Endothelial cell of umbilical vein (primary cell): ENCODE measurements around the gene SOX30. TPM values are rescaled to one million over a fixed set of nuclear protein-coding genes. Genes with fewer than 3 reads are reported as not detected.

Experiments
- BruUV-seq: library from RNA; stranded (reverse); fragments of 400-500 nt; replicated peaks from 2 replicates; lab custom pipeline; 2021; lab: Mats Ljungman, UMichigan
- CTCF ChIA-PET: fragments of 300-600, 350-600 bp; sonication (Branson Sonifier 250); formaldehyde crosslinking; loops from one replicate; lab custom pipeline; 2021; ENCODE audit warnings: antibody characterized with exemption, inconsistent platforms; lab: Charles Lee
- POLR2A ChIA-PET: fragments of 300-600, 350-600 bp; sonication (Branson Sonifier 250); formaldehyde crosslinking; loops from one replicate; lab custom pipeline; 2021; ENCODE audit warnings: antibody characterized with exemption, inconsistent platforms; lab: Charles Lee
- DNase-seq: peaks from one replicate; pipeline ENCODE4 v3.0.0-alpha.2; 2011; ENCODE audit warnings: low read depth, low spot score
- FAIRE-seq: peaks from 2 replicates; lab custom pipeline; 2011; peaks lifted over from hg19 to GRCh38; lab: Jason Lieb, UNC
- H2AFZ ChIP-seq: 2 replicates; pipeline ENCODE4 v1.6.0; 2012; ENCODE audit warnings: low read depth, low read length, control low read depth, inconsistent platforms
- H3K27ac ChIP-seq: 2 replicates; pipeline ENCODE4 v1.5.1; 2011; ENCODE audit warnings: low read depth, mild to moderate bottlenecking, control low read depth, low read length, moderate library complexity; ENCODE audit not compliant: insufficient read depth
- H3K27me3 ChIP-seq, 2 experiments: 2 replicates each; pipeline versions ENCODE4 v1.6.0 to v1.6.1; 2011; ENCODE audit warnings: low read length in 2 of 2, mixed read lengths in 1 of 2; ENCODE audit not compliant: control insufficient read depth in 2 of 2, insufficient read depth in 2 of 2
- H3K36me3 ChIP-seq, 2 experiments: 2 replicates in 1 of 2; 3 replicates in 1 of 2; pipeline ENCODE4 v1.5.1; 2011; ENCODE audit warnings: low read length in 2 of 2, mild to moderate bottlenecking in 1 of 2, moderate library complexity in 1 of 2; ENCODE audit not compliant: control insufficient read depth in 2 of 2, insufficient read depth in 2 of 2; ENCODE audit errors: extremely low read depth in 1 of 2
- H3K4me1 ChIP-seq: 3 replicates; pipeline ENCODE4 v1.5.1; 2011; ENCODE audit warnings: mild to moderate bottlenecking, low read length; ENCODE audit not compliant: control insufficient read depth, insufficient read depth; ENCODE audit errors: extremely low read depth
- H3K4me2 ChIP-seq: 2 replicates; pipeline ENCODE4 v1.6.1; 2011; ENCODE audit warnings: low read length, control low read depth, mixed read lengths; ENCODE audit not compliant: insufficient read depth
- H3K4me3 ChIP-seq, 3 experiments: fragments of 200-600 bp in 1 of 3; sonication (generic), shearing (Covaris generic) in 1 of 3; replicated peaks in 1 of 3; 2 replicates each; pipeline ENCODE4 v1.5.1; 2011 to 2016; ENCODE audit warnings: control low read depth in 3 of 3, low read length in 3 of 3, mild to moderate bottlenecking in 2 of 3, inconsistent platforms in 1 of 3, low read depth in 1 of 3, moderate library complexity in 1 of 3; ENCODE audit not compliant: insufficient read depth in 1 of 3
- H3K79me2 ChIP-seq: 2 replicates; pipeline ENCODE4 v1.6.0; 2012; ENCODE audit warnings: low read length, inconsistent platforms; ENCODE audit not compliant: control insufficient read depth, insufficient read depth
- H3K9ac ChIP-seq: replicated peaks from 2 replicates; pipeline ENCODE3; 2011; ENCODE audit warnings: low read length, control low read depth; ENCODE audit not compliant: insufficient read depth; ENCODE audit errors: extremely low read depth
- H3K9me1 ChIP-seq: replicated peaks from 3 replicates; pipeline ENCODE4 v1.6.0; 2011; ENCODE audit warnings: mild to moderate bottlenecking, low read length; ENCODE audit not compliant: control insufficient read depth, insufficient read depth; ENCODE audit errors: extremely low read depth
- H3K9me3 ChIP-seq: replicated peaks from 2 replicates; pipeline ENCODE4 v1.5.1; 2012; ENCODE audit warnings: low read length, inconsistent platforms; ENCODE audit not compliant: control insufficient read depth, insufficient read depth
- H4K20me1 ChIP-seq: replicated peaks from 2 replicates; pipeline ENCODE3; 2011; ENCODE audit warnings: mild to moderate bottlenecking, low read length; ENCODE audit not compliant: control insufficient read depth, insufficient read depth; ENCODE audit errors: extremely low read depth
- EZH2 ChIP-seq: IDR thresholded peaks from 2 replicates; pipeline ENCODE4 v1.6.1; 2012; ENCODE audit warnings: borderline replicate concordance, low read depth, mild to moderate bottlenecking, moderate library complexity, low read length, inconsistent platforms; ENCODE audit not compliant: severe bottlenecking
- FOS ChIP-seq: IDR thresholded peaks from 2 replicates; pipeline ENCODE4 v1.6.1; 2011; ENCODE audit warnings: mild to moderate bottlenecking, low read length, moderate library complexity, borderline replicate concordance; ENCODE audit not compliant: insufficient read depth
- GATA2 ChIP-seq: IDR thresholded peaks from 2 replicates; pipeline ENCODE4 v1.7.0; 2011; ENCODE audit warnings: low read depth, mild to moderate bottlenecking, moderate library complexity, mixed read lengths, low read length; ENCODE audit not compliant: insufficient read length, insufficient read depth
- JUN ChIP-seq: IDR thresholded peaks from 2 replicates; pipeline ENCODE4 v1.6.1; 2011; ENCODE audit warnings: borderline replicate concordance, low read depth; ENCODE audit not compliant: insufficient read length, insufficient read depth
- MYC ChIP-seq: IDR thresholded peaks from one replicate; pipeline ENCODE4 v1.6.1; 2011; ENCODE audit warnings: mild to moderate bottlenecking, low read depth, low read length
- POLR2A ChIP-seq: IDR thresholded peaks from 2 replicates; pipeline ENCODE4 v1.6.1; 2012; ENCODE audit warnings: low read depth, mild to moderate bottlenecking, control low read depth, low read length
- POLR2AphosphoS5 ChIP-seq: IDR thresholded peaks from 2 replicates; pipeline ENCODE4 v1.6.1; 2012; ENCODE audit warnings: low read depth, mild to moderate bottlenecking, control low read depth, low read length, moderate library complexity; ENCODE audit not compliant: insufficient read depth
- dilution Hi-C: fragments of 300-500 bp; cut with MboI; formaldehyde crosslinking; loops from one replicate; pipeline ENCODE4 v1.15.0; 2019; ENCODE audit warnings: low sequenced_read_pairs; ENCODE audit not compliant: extremely low pct_ligation_motif_present
- intact Hi-C: fragments of 100-400 bp; cut with micrococcal nuclease; formaldehyde crosslinking; loops from one replicate; pipeline ENCODE4 v1.10.0; 2022
- polyA plus RNA-seq, 4 experiments: library from polyadenylated mRNA; depleted of rRNA in 3 of 4; stranded (reverse) in 3 of 4; unstranded in 1 of 4; fragments of >200 nt; gene quantifications; 2 replicates each; pipeline versions ENCODE4 v1.2.1 to v1.2.3, GENCODE V29; 2011 to 2012; ENCODE audit warnings: missing spikeins in 1 of 4
- total RNA-seq: library from RNA; stranded (reverse); gene quantifications from 2 replicates; pipeline ENCODE4 v1.2.3, GENCODE V29; 2021
- TF ChIP-seq, protein P1 (sequence below), 2 donors: IDR thresholded peaks; 1 replicate in 1 of 2; 2 replicates in 1 of 2; pipeline ENCODE4 v1.5.1; 2011; ENCODE audit warnings: low read length in 2 of 2, mild to moderate bottlenecking in 2 of 2, moderate library complexity in 2 of 2, control low read depth in 1 of 2, inconsistent platforms in 1 of 2, low read depth in 1 of 2; ENCODE audit not compliant: insufficient read depth in 1 of 2; ENCODE audit errors: extremely low read depth in 1 of 2
- TF ChIP-seq, protein P2 (sequence below): IDR thresholded peaks from 2 replicates; pipeline ENCODE4 v1.6.1; 2011; ENCODE audit not compliant: insufficient read depth, insufficient read length

The SOX30 gene
- total and polyA plus RNA-seq, 2 donors (not counting 3 experiments of a cell fraction or from before 2014, with no cell fraction given) = not detected

DNA sequence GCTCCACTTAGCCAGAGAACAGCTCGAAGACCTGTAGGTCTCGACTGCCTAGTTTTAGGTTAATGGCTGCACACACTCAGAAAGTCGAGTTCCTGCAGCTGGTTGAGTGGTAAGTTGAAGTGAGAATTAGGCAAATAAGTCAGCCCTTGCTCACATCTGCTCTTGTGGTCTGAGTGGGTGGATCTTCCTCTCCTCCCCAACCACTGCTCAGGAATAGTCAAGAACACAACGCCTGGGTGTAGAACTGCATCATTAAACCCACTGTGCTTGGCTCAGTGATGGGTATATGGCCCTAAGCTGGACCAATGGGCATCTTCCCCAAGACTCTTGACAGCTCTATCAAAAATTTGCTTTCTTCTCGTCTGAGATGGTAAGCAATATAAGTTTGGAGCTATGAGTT is 55.8 kb downstream of the SOX30 start:
- no peak for DNase-seq
- POLR2A ChIA-PET = no interaction called here
- no peak for FAIRE-seq
- no peak overlapping the region for H3K27ac ChIP-seq
- CTCF ChIA-PET = no interaction called here
- H3K4me3 ChIP-seq = no peak overlapping the region
- no peak overlapping the region for H3K9ac ChIP-seq
- intact Hi-C loops (no loop called here), dilution Hi-C loops (no loop called here)
- TF ChIP-seq POLR2A = no peak
- no TSS peak for BruUV-seq
- no peaks in the 10 kb centered on the region for H3K9me3 ChIP-seq
- no peaks in the 10 kb centered on the region for H3K9me1 ChIP-seq
- H4K20me1 ChIP-seq = no peaks in the 10 kb centered on the region
- H3K27me3 ChIP-seq = no peaks in the 10 kb centered on the region
- no peaks in the 10 kb centered on the region for H3K36me3 ChIP-seq
- H3K4me2 ChIP-seq = no peak overlapping the region
- H3K4me1 ChIP-seq = peaks cover 34% of the 10 kb centered on the region
- no peaks in the 10 kb centered on the region for H3K79me2 ChIP-seq
- no peak overlapping the region for H2AFZ ChIP-seq

DNA sequence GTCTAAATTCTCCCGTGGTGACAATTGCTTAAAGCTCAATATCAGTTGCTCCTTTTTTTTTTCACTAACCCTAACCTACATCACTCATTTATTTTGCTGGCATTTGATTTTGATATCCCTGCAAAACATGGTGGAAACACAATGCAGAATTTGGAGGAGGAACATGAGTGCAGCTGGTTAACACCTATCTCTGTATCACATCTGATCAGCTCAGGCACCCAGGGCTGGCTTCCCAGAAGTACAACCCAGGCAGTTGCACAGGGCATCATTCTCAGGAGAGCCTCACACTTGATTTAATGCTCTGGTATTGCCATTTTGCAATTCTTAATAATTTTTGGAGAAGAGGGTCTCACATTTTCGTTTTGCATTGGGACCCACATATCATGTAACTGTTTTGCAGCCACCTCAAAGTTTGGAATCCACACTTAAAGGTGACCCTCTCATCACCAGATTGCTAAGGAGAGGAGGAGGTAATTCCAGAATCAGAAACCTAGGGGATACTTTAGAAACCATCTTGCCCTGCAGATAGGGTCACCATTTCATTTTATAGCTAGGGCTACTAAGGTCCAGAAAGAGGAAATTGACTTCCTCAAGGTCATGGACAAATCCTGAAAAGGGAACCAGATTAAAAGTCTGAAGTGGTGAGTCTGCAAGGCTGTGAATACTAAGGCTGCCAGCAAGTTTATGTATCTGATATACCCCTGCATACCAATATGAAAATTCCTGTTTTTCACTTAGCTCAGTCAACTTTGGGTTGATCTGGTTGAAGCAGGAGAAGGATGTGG is 57.4 kb downstream of the SOX30 start:
- Histone ChIP-seq H3K4me1 (peaks cover 37% of the 10 kb centered on the region), H3K27me3 (no peaks in the 10 kb centered on the region), H3K9ac (no peak overlapping the region), H3K27ac (no peak overlapping the region), H3K4me2 (no peak overlapping the region), H2AFZ (peak overlapping the region; percentile 6), H3K36me3 (no peaks in the 10 kb centered on the region), H3K4me3 (no peak overlapping the region), H3K9me3 (no peaks in the 10 kb centered on the region), H3K79me2 (no peaks in the 10 kb centered on the region), H3K9me1 (no peaks in the 10 kb centered on the region), H4K20me1 (no peaks in the 10 kb centered on the region)
- DNase-seq = peak; percentile 5
- no TSS peak for BruUV-seq
- CTCF ChIA-PET = interaction anchor here (1.3 kb wide), 1 partner anchor 124 kb away, joined by 4 read pairs; no protein-coding TSS in a partner anchor
- POLR2A ChIA-PET = no interaction called here
- no peak for TF ChIP-seq POLR2A
- TF ChIP-seq, protein P1, sequence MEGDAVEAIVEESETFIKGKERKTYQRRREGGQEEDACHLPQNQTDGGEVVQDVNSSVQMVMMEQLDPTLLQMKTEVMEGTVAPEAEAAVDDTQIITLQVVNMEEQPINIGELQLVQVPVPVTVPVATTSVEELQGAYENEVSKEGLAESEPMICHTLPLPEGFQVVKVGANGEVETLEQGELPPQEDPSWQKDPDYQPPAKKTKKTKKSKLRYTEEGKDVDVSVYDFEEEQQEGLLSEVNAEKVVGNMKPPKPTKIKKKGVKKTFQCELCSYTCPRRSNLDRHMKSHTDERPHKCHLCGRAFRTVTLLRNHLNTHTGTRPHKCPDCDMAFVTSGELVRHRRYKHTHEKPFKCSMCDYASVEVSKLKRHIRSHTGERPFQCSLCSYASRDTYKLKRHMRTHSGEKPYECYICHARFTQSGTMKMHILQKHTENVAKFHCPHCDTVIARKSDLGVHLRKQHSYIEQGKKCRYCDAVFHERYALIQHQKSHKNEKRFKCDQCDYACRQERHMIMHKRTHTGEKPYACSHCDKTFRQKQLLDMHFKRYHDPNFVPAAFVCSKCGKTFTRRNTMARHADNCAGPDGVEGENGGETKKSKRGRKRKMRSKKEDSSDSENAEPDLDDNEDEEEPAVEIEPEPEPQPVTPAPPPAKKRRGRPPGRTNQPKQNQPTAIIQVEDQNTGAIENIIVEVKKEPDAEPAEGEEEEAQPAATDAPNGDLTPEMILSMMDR (IDR thresholded peaks at IDR 0.05; ENCODE audit: extremely low read depth in 1 of 2, insufficient read depth in 1 of 2, low read depth in 1 of 2, low read length in 2 of 2) = no peak
- no peak for TF ChIP-seq POLR2AphosphoS5
- no peak for TF ChIP-seq JUN
- TF ChIP-seq GATA2 = no peak
- TF ChIP-seq MYC = no peak
- TF ChIP-seq, protein P2, sequence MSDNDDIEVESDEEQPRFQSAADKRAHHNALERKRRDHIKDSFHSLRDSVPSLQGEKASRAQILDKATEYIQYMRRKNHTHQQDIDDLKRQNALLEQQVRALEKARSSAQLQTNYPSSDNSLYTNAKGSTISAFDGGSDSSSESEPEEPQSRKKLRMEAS = no peak
- no peak for TF ChIP-seq EZH2
- TF ChIP-seq FOS = no peak
- FAIRE-seq = no peak
- dilution Hi-C loops = no loop called here
- intact Hi-C loops = loop anchor here (5.0 kb wide), 1 partner anchor 83 kb away; no protein-coding TSS in a partner anchor
